GM21367 (cell line): Measurements from ENCODE around the gene STRN3.
A peak's percentile ranks its signal among the peaks of the same experiment; 100 is the strongest.
"Not testable (repeated sequence)": the region's sequence is repeated elsewhere in the genome, so short reads cannot be mapped to it uniquely, and the experiment has no call there.

Experiments used
- ATAC-seq: cut with Tn5 transposase; IDR thresholded peaks from one replicate; pipeline ENCODE4 v1.9.1; 2021; ENCODE audit not compliant: unreplicated experiment

The STRN3 gene

GRCh38 chr14:31037709-31038221, 11.6 kb upstream of the STRN3 start:
- no peak for ATAC-seq

GRCh38 chr14:31036552-31036951, 10.4 kb upstream of the STRN3 start:
- no peak for ATAC-seq

GRCh38 chr14:31030469-31030868, 4.3 kb upstream of the STRN3 start:
- no peak for ATAC-seq

- no peak for ATAC-seq
Measured at GRCh38 chr14:31029016-31029970, 3.1 kb upstream of the STRN3 start.

GRCh38 chr14:31027847-31028246, 1.7 kb upstream of the STRN3 start:
- ATAC-seq, result no peak

GRCh38 chr14:31026450-31027235, 464 bp upstream of the STRN3 start:
- peak; percentile 94 for ATAC-seq

- no peak for ATAC-seq
Measured at GRCh38 chr14:31025367-31026076, 657 bp downstream of the STRN3 start, which contains the start of gene AP4S1. AP4S1 (plus strand) TSS chr14:31025649; CDS start chr14:31066197, 40,548 bp downstream.

GRCh38 chr14:31024577-31025366, 1.4 kb downstream of the STRN3 start:
- no peak for ATAC-seq

GRCh38 chr14:31024010-31024480, 2.1 kb downstream of the STRN3 start:
- no peak for ATAC-seq

GRCh38 chr14:31022386-31022785, 3.8 kb downstream of the STRN3 start:
- no peak for ATAC-seq

GRCh38 chr14:31021576-31021949, 4.6 kb downstream of the STRN3 start:
- ATAC-seq, result no peak

- no peak for ATAC-seq
Measured at GRCh38 chr14:31020834-31021575, 5.2 kb downstream of the STRN3 start.

- ATAC-seq, result no peak
Measured at GRCh38 chr14:31018057-31018645, 8.0 kb downstream of the STRN3 start.

GRCh38 chr14:31013841-31014240, 12.3 kb downstream of the STRN3 start:
- ATAC-seq, result no peak

- no peak for ATAC-seq
Measured at GRCh38 chr14:31010935-31011334, 15.2 kb downstream of the STRN3 start.

- no peak for ATAC-seq
Measured at GRCh38 chr14:31009836-31010574, 16.2 kb downstream of the STRN3 start.

- no peak for ATAC-seq
Measured at GRCh38 chr14:31006703-31007102, 19.5 kb downstream of the STRN3 start.

GRCh38 chr14:31004007-31004406, 22.2 kb downstream of the STRN3 start:
- not testable (repeated sequence) for ATAC-seq
